ENCODE results near the gene STARD13.

Gene STARD13

DNA sequence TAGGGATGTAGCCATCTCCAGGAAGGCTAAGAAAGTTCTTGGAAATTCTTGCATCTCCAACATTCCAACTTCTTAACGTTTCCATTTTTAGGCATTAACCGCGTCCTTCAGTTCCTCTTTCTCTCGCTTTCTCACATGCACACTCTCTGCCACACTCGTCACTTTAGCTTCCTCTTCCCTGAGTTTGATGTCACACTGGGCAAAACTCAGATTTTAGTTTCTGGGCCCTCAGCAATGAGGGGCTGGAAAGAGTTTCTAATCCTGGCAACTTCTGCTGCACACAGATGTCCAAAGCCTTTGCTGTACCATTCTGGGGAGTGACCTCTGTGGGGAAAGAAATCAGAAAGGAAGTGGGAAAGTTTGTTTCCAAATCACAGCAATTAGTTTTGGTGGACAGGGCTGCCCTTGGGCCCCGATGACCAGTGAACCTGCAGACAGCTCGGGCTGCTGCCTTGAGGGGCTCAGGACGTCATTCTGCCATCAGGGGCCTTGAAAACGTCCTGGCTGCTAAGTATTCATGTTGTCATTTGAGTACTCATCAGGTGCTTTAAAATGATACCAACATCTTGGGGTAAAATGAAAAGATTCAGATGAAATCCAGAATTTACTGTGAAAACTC lies 180.1 kb downstream of the STARD13 start:
- Histone ChIP-seq H3K27me3 (replicated peaks) (no peaks in the 10 kb centered on the region), H3K4me3 (ENCODE audit: low read depth, low read length) (no peak overlapping the region), H3K36me3 (replicated peaks) (peaks cover 72% of the 10 kb centered on the region), H3K27ac (no peak overlapping the region)
- TF ChIP-seq, protein P1, sequence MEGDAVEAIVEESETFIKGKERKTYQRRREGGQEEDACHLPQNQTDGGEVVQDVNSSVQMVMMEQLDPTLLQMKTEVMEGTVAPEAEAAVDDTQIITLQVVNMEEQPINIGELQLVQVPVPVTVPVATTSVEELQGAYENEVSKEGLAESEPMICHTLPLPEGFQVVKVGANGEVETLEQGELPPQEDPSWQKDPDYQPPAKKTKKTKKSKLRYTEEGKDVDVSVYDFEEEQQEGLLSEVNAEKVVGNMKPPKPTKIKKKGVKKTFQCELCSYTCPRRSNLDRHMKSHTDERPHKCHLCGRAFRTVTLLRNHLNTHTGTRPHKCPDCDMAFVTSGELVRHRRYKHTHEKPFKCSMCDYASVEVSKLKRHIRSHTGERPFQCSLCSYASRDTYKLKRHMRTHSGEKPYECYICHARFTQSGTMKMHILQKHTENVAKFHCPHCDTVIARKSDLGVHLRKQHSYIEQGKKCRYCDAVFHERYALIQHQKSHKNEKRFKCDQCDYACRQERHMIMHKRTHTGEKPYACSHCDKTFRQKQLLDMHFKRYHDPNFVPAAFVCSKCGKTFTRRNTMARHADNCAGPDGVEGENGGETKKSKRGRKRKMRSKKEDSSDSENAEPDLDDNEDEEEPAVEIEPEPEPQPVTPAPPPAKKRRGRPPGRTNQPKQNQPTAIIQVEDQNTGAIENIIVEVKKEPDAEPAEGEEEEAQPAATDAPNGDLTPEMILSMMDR (IDR thresholded peaks at IDR 0.05; ENCODE audit: low read depth, low read length, missing control alignments) = no peak
- in situ Hi-C loops (cut with HindIII; ENCODE audit: low pct_ligation_motif_present, low sequenced_read_pairs) = no loop called here
- no peak for DNase-seq

DNA sequence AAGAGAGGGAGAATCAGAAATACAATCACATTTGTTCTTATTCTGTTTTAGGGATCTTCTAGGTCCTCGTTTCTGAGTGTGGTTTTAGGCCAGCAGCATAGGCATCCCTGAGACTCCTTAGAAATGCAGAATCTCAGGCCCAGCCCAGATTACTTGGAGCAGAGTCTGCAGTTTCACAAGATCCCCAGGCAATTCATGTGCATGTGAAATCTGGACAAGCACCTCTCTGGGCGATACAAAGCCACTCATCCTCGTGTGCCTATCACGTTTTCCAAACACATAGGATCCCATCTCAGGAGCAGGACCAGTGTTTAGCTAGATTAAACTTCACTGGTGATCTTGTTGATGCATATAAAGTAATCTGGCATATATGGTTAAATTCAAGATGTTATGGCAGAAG lies 182.1 kb downstream of the STARD13 start:
- H3K36me3 ChIP-seq (replicated peaks) = peaks cover 51% of the 10 kb centered on the region
- H3K27ac ChIP-seq = no peak overlapping the region
- H3K27me3 ChIP-seq (replicated peaks) = no peaks in the 10 kb centered on the region
- no peak overlapping the region for H3K4me3 ChIP-seq (ENCODE audit: low read depth, low read length)
- TF ChIP-seq, protein P1 (IDR thresholded peaks at IDR 0.05; ENCODE audit: low read depth, low read length, missing control alignments) = no peak
- DNase-seq = no peak
- in situ Hi-C loops (cut with HindIII; ENCODE audit: low pct_ligation_motif_present, low sequenced_read_pairs) = no loop called here

DNA sequence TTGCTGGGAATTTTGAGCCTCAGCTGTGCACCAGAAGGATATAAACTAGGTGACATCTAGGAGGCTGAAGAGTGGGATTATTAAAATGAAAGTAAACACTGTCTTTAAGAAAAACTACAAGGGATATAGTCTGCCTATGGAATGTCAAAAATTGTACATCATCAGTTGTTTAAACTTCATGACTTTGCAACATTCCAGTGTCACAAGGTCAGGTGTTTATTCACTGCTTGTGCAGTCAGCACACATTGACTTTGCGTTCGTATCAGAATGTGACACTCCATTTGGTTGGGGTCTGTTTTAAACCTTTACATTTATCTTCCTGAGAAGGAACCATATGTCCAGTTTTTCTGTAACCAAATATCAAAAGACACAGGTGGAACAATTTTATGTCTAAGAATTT lies 183.7 kb downstream of the STARD13 start:
- no peak for DNase-seq
- Histone ChIP-seq H3K27me3 (replicated peaks) (no peaks in the 10 kb centered on the region), H3K36me3 (replicated peaks) (peaks cover 35% of the 10 kb centered on the region), H3K27ac (no peak overlapping the region), H3K4me3 (ENCODE audit: low read depth, low read length) (no peak overlapping the region)
- in situ Hi-C loops (cut with HindIII; ENCODE audit: low pct_ligation_motif_present, low sequenced_read_pairs) = no loop called here
- TF ChIP-seq, protein P1 (IDR thresholded peaks at IDR 0.05; ENCODE audit: low read depth, low read length, missing control alignments) = no peak

DNA sequence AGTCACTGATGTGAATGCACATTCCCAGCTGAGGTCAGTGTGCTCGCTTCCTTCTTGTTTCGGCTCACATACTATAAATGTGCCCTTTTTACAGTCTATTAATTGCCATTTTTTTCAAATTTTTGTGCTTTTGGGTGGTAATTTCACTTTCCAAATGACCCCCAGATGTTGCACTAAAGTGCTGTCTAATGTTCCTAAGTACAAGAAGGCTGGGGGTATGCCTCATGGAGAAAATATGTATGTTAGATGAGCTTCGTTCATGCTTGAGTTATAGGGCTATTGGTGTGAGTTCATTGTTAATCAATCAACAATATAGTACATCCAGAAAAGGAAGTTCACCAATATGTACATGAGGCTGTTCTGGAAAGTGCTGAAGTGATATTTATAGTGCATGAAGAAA lies 184.7 kb downstream of the STARD13 start:
- no peak overlapping the region for H3K4me3 ChIP-seq (ENCODE audit: low read depth, low read length)
- in situ Hi-C loops (cut with HindIII; ENCODE audit: low pct_ligation_motif_present, low sequenced_read_pairs) = no loop called here
- TF ChIP-seq, protein P1 (IDR thresholded peaks at IDR 0.05; ENCODE audit: low read depth, low read length, missing control alignments) = no peak
- no peak for DNase-seq
- H3K36me3 ChIP-seq (replicated peaks) = peaks cover 26% of the 10 kb centered on the region
- H3K27ac ChIP-seq = no peak overlapping the region
- H3K27me3 ChIP-seq (replicated peaks) = no peaks in the 10 kb centered on the region

DNA sequence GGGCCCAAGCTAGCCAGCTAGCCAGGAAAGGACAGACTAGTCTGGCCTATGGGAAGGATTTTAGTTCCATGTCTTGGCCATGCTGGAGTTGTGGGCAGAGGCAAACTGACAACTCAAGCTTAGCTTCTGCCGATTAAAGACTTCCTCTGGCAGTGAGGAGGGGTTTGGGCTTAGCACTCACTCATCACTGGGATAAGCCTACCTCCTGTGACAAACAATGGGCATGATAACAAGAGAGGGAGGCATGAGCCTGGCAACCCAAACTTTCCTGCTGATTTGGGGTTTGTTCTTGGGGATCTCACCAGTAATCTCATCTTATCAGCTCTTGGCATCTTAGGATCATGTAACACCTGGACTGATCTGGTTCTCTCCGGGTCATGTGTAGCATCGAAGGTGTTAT lies 185.7 kb downstream of the STARD13 start:
- H3K27ac ChIP-seq = no peak overlapping the region
- peaks cover 15% of the 10 kb centered on the region for H3K36me3 ChIP-seq (replicated peaks)
- in situ Hi-C loops (cut with HindIII; ENCODE audit: low pct_ligation_motif_present, low sequenced_read_pairs) = no loop called here
- no peaks in the 10 kb centered on the region for H3K27me3 ChIP-seq (replicated peaks)
- no peak for DNase-seq
- TF ChIP-seq, protein P1 (IDR thresholded peaks at IDR 0.05; ENCODE audit: low read depth, low read length, missing control alignments) = no peak
- no peak overlapping the region for H3K4me3 ChIP-seq (ENCODE audit: low read depth, low read length)
